Testis (tissue), 2 donors: ENCODE measurements around the gene RAPGEF5.

Experiments
- CTCF ChIP-seq, 3 experiments: fragments of 450-650 bp in 2 of 3; fragments of 200-600 bp in 1 of 3; sonication (generic) in 1 of 3; IDR thresholded peaks; one replicate each; pipeline ENCODE4 v1.5.1; 2016 to 2019; ENCODE audit warnings: antibody characterized with exemption in 3 of 3, mild to moderate bottlenecking in 2 of 3, moderate library complexity in 1 of 3
- POLR2A ChIP-seq: fragments of 450-650 bp; IDR thresholded peaks from one replicate; pipeline ENCODE4 v1.6.1; 2017; ENCODE audit warnings: antibody characterized with exemption, mild to moderate bottlenecking, moderate library complexity

- no peak for TF ChIP-seq CTCF (IDR thresholded peaks at IDR 0.05)
- no peak for TF ChIP-seq POLR2A
Measured at GRCh38 chr7:22210355-22210754, 146.6 kb downstream of the RAPGEF5 start.
